ENCODE results near the gene HYAL1.
A peak's percentile ranks its signal among the peaks of the same experiment; 100 is the strongest.
"Not testable (repeated sequence)": the region's sequence is repeated elsewhere in the genome, so short reads cannot be mapped to it uniquely, and the experiment has no call there.

HYAL1 gene

GRCh38 chr3:50262778-50263177 lies 40.6 kb downstream of the HYAL1 start:
- H3K4me3 ChIP-seq (ENCODE audit: low read length in 2 of 2), result no peak overlapping the region
- peak overlapping the region; percentile 96 for H3K27ac ChIP-seq (ENCODE audit: low read length)
- no peaks in the 10 kb centered on the region for H3K27me3 ChIP-seq (ENCODE audit: control insufficient read depth in 1 of 2, insufficient read depth in 2 of 2, low read length in 2 of 2)
- H3K4me1 ChIP-seq (ENCODE audit: control insufficient read depth, insufficient read depth, low read length), result peaks cover 72% of the 10 kb centered on the region
- no peak overlapping the region for H3K9ac ChIP-seq (ENCODE audit: low read length in 2 of 2)
- peaks cover 2 to 5% of the 10 kb centered on the region in 2 donors for H3K36me3 ChIP-seq (ENCODE audit: control insufficient read depth in 2 of 2, insufficient read depth in 2 of 2, low read length in 2 of 2)
- no peaks in the 10 kb centered on the region for H3K9me3 ChIP-seq (ENCODE audit: control insufficient read depth in 2 of 2, low read length in 2 of 2)

- H3K4me3 ChIP-seq (ENCODE audit: low read length in 2 of 2); H3K9me3 ChIP-seq (ENCODE audit: control insufficient read depth in 2 of 2, low read length in 2 of 2); H3K9ac ChIP-seq (ENCODE audit: low read length in 2 of 2); H3K36me3 ChIP-seq (ENCODE audit: control insufficient read depth in 2 of 2, insufficient read depth in 2 of 2, low read length in 2 of 2); H3K27me3 ChIP-seq (ENCODE audit: control insufficient read depth in 1 of 2, insufficient read depth in 2 of 2, low read length in 2 of 2): not testable (repeated sequence)
- Histone ChIP-seq H3K27ac (ENCODE audit: low read length) (peak overlapping the region; percentile 96), H3K4me1 (ENCODE audit: control insufficient read depth, insufficient read depth, low read length) (peaks cover 66% of the 10 kb centered on the region)
These were observed 41.2 kb downstream of the HYAL1 start for GRCh38 chr3:50262200-50262599.

- H3K4me1 ChIP-seq (ENCODE audit: control insufficient read depth, insufficient read depth, low read length), result peaks cover 59% of the 10 kb centered on the region
These were observed 41.9 kb downstream of the HYAL1 start for GRCh38 chr3:50261505-50261904.

GRCh38 chr3:50260942-50261441 lies 42.4 kb downstream of the HYAL1 start:
- H3K27ac ChIP-seq (ENCODE audit: low read length), result peak overlapping the region; percentile 94
- peaks cover 54% of the 10 kb centered on the region for H3K4me1 ChIP-seq (ENCODE audit: control insufficient read depth, insufficient read depth, low read length)
- peaks cover 17 to 19% of the 10 kb centered on the region in 2 donors for H3K36me3 ChIP-seq (ENCODE audit: control insufficient read depth in 2 of 2, insufficient read depth in 2 of 2, low read length in 2 of 2)
- peak overlapping the region; percentile 69 to 76 for H3K4me3 ChIP-seq (ENCODE audit: low read length in 2 of 2)
- H3K9me3 ChIP-seq (ENCODE audit: control insufficient read depth in 2 of 2, low read length in 2 of 2), result peaks cover 0 to 4% of the 10 kb centered on the region in 2 donors
- H3K9ac ChIP-seq (ENCODE audit: low read length in 2 of 2), result peak overlapping the region; percentile 90
- no peaks in the 10 kb centered on the region for H3K27me3 ChIP-seq (ENCODE audit: control insufficient read depth in 1 of 2, insufficient read depth in 2 of 2, low read length in 2 of 2)

More at GRCh38 chr3:50261505-50261904, 41.9 kb downstream of the HYAL1 start:
- peak overlapping the region; percentile 94 for H3K27ac ChIP-seq (ENCODE audit: low read length)
- H3K4me3 ChIP-seq (ENCODE audit: low read length in 2 of 2), result peak overlapping the region in 1 of 2 donors; percentile 76
- H3K36me3 ChIP-seq (ENCODE audit: control insufficient read depth in 2 of 2, insufficient read depth in 2 of 2, low read length in 2 of 2), result peaks cover 12 to 15% of the 10 kb centered on the region in 2 donors
- peak overlapping the region in 1 of 2 donors; percentile 90 for H3K9ac ChIP-seq (ENCODE audit: low read length in 2 of 2)
- H3K27me3 ChIP-seq (ENCODE audit: control insufficient read depth in 1 of 2, insufficient read depth in 2 of 2, low read length in 2 of 2), result no peaks in the 10 kb centered on the region
- H3K9me3 ChIP-seq (ENCODE audit: control insufficient read depth in 2 of 2, low read length in 2 of 2), result peaks cover 0 to 4% of the 10 kb centered on the region in 2 donors

- H3K27me3 ChIP-seq (ENCODE audit: control insufficient read depth in 1 of 2, insufficient read depth in 2 of 2, low read length in 2 of 2), result no peaks in the 10 kb centered on the region
- H3K36me3 ChIP-seq (ENCODE audit: control insufficient read depth in 2 of 2, insufficient read depth in 2 of 2, low read length in 2 of 2), result peaks cover 18 to 20% of the 10 kb centered on the region in 2 donors
- H3K4me1 ChIP-seq (ENCODE audit: control insufficient read depth, insufficient read depth, low read length), result peaks cover 50% of the 10 kb centered on the region
- H3K27ac ChIP-seq (ENCODE audit: low read length), result peak overlapping the region; percentile 94
- H3K9ac ChIP-seq (ENCODE audit: low read length in 2 of 2), result peak overlapping the region; percentile 90
- peaks cover 0 to 4% of the 10 kb centered on the region in 2 donors for H3K9me3 ChIP-seq (ENCODE audit: control insufficient read depth in 2 of 2, low read length in 2 of 2)
- peak overlapping the region; percentile 69 to 76 for H3K4me3 ChIP-seq (ENCODE audit: low read length in 2 of 2)
These were observed 43.1 kb downstream of the HYAL1 start for GRCh38 chr3:50260027-50260941.

GRCh38 chr3:50259432-50260026 lies 43.8 kb downstream of the HYAL1 start:
- H3K4me1 ChIP-seq (ENCODE audit: control insufficient read depth, insufficient read depth, low read length), result peaks cover 48% of the 10 kb centered on the region
- peaks cover 23% of the 10 kb centered on the region in 2 donors for H3K36me3 ChIP-seq (ENCODE audit: control insufficient read depth in 2 of 2, insufficient read depth in 2 of 2, low read length in 2 of 2)
- H3K27me3 ChIP-seq (ENCODE audit: control insufficient read depth in 1 of 2, insufficient read depth in 2 of 2, low read length in 2 of 2), result no peaks in the 10 kb centered on the region
- H3K9ac ChIP-seq (ENCODE audit: low read length in 2 of 2), result peak overlapping the region; percentile 51 to 54
- peak overlapping the region; percentile 94 for H3K27ac ChIP-seq (ENCODE audit: low read length)
- H3K9me3 ChIP-seq (ENCODE audit: control insufficient read depth in 2 of 2, low read length in 2 of 2), result peaks cover 0 to 4% of the 10 kb centered on the region in 2 donors
- peak overlapping the region; percentile 20 to 59 for H3K4me3 ChIP-seq (ENCODE audit: low read length in 2 of 2)

GRCh38 chr3:50258979-50259378 lies 44.4 kb downstream of the HYAL1 start:
- H3K27me3 ChIP-seq (ENCODE audit: control insufficient read depth in 1 of 2, insufficient read depth in 2 of 2, low read length in 2 of 2), result no peaks in the 10 kb centered on the region
- peaks cover 23 to 28% of the 10 kb centered on the region in 2 donors for H3K36me3 ChIP-seq (ENCODE audit: control insufficient read depth in 2 of 2, insufficient read depth in 2 of 2, low read length in 2 of 2)
- no peak overlapping the region for H3K4me3 ChIP-seq (ENCODE audit: low read length in 2 of 2)
- peaks cover 0 to 4% of the 10 kb centered on the region in 2 donors for H3K9me3 ChIP-seq (ENCODE audit: control insufficient read depth in 2 of 2, low read length in 2 of 2)
- H3K9ac ChIP-seq (ENCODE audit: low read length in 2 of 2), result no peak overlapping the region
- peak overlapping the region; percentile 94 for H3K27ac ChIP-seq (ENCODE audit: low read length)
- H3K4me1 ChIP-seq (ENCODE audit: control insufficient read depth, insufficient read depth, low read length), result peaks cover 44% of the 10 kb centered on the region

- Histone ChIP-seq H3K4me1 (ENCODE audit: control insufficient read depth, insufficient read depth, low read length) (peaks cover 39% of the 10 kb centered on the region), H3K9ac (ENCODE audit: low read length in 2 of 2) (no peak overlapping the region), H3K4me3 (ENCODE audit: low read length in 2 of 2) (no peak overlapping the region), H3K9me3 (ENCODE audit: control insufficient read depth in 2 of 2, low read length in 2 of 2) (peaks cover 0 to 4% of the 10 kb centered on the region in 2 donors), H3K27me3 (ENCODE audit: control insufficient read depth in 1 of 2, insufficient read depth in 2 of 2, low read length in 2 of 2) (no peaks in the 10 kb centered on the region), H3K27ac (ENCODE audit: low read length) (peak overlapping the region; percentile 94), H3K36me3 (ENCODE audit: control insufficient read depth in 2 of 2, insufficient read depth in 2 of 2, low read length in 2 of 2) (peaks cover 23 to 32% of the 10 kb centered on the region in 2 donors)
These were observed 45.2 kb downstream of the HYAL1 start for GRCh38 chr3:50258029-50258680.

- no peaks in the 10 kb centered on the region for H3K27me3 ChIP-seq (ENCODE audit: control insufficient read depth in 1 of 2, insufficient read depth in 2 of 2, low read length in 2 of 2)
- H3K9ac ChIP-seq (ENCODE audit: low read length in 2 of 2), result no peak overlapping the region
- peaks cover 0 to 4% of the 10 kb centered on the region in 2 donors for H3K9me3 ChIP-seq (ENCODE audit: control insufficient read depth in 2 of 2, low read length in 2 of 2)
- no peak overlapping the region for H3K4me3 ChIP-seq (ENCODE audit: low read length in 2 of 2)
- H3K4me1 ChIP-seq (ENCODE audit: control insufficient read depth, insufficient read depth, low read length), result peaks cover 39% of the 10 kb centered on the region
- H3K27ac ChIP-seq (ENCODE audit: low read length), result no peak overlapping the region
- H3K36me3 ChIP-seq (ENCODE audit: control insufficient read depth in 2 of 2, insufficient read depth in 2 of 2, low read length in 2 of 2), result peaks cover 28 to 37% of the 10 kb centered on the region in 2 donors
These were observed 46.1 kb downstream of the HYAL1 start for GRCh38 chr3:50256978-50257890.

Measured in stomach smooth muscle (tissue), 2 donors.